Urothelium cell line (cell line): ENCODE measurements around the gene KIFC3.
"Not testable (repeated sequence)": the region's sequence is repeated elsewhere in the genome, so short reads cannot be mapped to it uniquely, and the experiment has no call there.

ENCODE experiments used
- DNase-seq: peaks from one replicate; pipeline ENCODE4 v3.0.0; 2011; ENCODE audit warnings: low spot score, mixed read lengths
- FAIRE-seq: peaks from 2 replicates; lab custom pipeline; 2011; peaks lifted over from hg19 to GRCh38; lab: Jason Lieb, UNC

Gene KIFC3

DNA sequence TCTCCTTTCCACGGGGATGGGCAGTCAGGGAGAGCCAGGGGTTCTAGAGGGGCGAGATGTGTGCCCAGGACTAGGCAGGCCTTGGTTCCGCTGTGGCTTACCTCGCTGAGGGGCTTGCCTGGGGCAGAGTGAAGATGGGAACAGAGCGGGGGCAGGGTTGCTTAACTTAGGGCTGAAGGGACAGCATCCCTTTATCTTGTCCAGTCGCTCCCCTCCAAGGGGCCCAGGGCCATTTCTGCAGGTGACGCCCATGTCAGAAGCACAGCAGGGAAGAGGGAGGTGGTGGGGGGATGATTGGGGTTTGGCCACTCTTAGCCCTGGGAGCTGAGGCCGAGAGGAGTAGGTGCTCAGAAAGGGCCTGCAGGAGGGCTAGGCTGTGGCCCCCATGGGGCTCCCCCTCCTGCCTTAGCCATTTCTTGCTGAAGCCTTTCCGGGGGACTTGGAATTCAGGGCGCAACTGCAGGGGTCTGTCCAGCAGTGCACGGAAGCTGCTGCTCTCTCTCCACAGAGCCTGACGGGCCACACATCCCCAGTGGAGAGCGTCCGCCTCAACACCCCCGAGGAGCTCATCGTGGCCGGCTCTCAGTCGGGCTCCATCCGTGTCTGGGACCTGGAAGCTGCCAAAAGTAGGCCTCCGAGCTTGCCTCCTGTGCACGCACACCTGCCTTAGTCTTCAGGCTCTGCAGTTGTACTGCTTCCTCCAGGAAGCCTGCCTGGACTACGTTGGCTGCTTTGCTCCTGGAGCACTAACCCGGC lies 58.2 kb downstream of the KIFC3 start:
- DNase-seq: no peak
- FAIRE-seq: no peak

DNA sequence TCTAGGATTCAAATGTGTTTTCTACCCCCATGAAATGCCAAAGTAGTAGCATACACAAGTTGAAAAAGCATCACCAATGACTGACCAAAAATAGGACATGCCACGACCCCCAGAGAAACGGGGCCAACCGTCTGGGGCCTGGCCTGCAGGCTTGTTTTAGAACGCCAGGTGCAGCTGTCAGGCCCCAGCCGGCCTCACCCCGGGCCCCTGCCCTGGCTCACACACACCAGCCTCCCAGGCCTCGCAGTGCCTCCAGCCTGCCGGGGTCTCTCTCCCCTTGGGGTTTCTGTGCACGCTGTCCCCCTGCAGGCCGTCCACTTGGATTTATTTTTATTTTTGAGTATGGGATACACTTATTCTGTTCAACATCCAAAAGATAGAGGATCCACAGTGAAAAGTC lies 58.8 kb downstream of the KIFC3 start:
- FAIRE-seq: no peak
- no peak for DNase-seq

DNA sequence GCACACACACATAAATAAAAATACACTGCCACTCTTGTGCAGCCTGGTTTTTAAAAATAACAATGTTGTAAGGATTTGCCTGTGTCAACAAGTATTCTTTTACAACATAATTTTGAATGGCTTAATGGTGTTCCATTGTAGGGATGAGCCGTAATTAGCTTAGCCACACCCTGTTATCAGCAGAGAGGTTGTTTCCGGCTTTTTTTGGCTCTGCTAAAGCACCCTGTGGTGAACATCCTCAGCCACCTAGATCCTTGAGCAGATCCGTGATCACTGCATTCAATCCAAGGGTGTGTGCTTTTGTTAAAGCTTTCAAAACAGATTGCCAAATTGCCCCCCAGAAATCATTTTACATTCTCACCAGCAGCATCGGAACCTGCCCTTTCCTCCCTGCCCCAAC lies 59.7 kb downstream of the KIFC3 start:
- DNase-seq: no peak
- peak; percentile 32 for FAIRE-seq

DNA sequence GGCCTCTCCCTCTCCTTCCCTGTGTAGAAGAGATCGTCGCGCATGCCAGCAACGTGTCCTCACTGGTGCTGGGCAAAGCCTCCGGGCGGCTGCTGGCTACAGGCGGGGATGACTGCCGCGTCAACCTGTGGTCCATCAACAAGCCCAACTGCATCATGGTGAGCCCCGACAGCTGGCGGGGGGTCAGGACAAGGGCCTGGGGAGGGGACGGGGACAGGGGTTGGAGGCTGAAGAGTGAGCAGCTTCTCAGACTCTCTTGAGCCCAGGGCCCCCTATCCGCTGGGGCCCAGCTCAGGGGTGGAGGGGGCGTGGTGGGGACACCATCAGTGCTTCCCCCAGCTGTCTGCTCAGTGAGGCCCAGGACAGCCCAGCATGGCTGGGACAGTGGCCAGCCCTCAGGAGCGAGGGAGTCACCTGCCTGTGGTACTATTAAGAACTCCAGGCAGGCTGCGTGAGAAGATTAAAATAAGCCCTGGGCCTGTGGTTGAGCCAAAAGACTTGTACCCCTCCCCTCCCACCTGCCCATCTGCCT lies 60.6 kb downstream of the KIFC3 start:
- no peak for FAIRE-seq

DNA sequence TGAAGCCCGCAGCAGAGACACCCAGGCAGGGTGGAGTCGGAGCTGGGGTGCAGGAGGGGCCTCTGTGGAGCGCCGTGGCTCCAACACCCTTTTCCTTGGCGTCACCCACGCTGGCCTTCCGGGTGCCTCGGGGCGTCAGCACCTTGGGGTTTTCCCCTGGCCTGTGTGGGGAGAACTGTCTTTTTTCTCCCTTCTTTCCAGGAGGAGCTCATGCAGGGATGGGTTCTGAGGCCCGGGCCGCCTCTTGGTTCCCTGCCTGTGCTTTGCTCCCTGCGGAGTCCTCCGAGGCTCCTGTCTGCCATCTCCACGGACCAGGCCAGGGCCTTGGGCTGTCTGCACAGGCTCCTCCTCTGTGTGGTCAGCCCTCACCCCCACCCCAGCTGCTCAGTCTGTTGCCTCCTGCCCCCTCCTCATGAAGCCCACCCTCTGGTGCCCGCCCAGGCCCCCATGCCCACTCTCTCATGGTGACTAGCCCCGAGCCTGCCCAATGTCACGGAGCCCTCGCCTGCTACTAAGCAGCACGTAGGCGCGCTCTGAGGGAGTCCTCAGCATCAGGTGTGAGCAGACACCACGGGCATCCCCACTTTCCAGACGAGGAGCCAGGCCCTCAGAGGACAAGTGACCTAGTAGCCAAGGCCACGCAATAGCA lies 61.7 kb downstream of the KIFC3 start:
- FAIRE-seq (no peak), DNase-seq (no peak)

More for the DNA sequence above, 60.6 kb downstream of the KIFC3 start:
- no peak for DNase-seq

DNA sequence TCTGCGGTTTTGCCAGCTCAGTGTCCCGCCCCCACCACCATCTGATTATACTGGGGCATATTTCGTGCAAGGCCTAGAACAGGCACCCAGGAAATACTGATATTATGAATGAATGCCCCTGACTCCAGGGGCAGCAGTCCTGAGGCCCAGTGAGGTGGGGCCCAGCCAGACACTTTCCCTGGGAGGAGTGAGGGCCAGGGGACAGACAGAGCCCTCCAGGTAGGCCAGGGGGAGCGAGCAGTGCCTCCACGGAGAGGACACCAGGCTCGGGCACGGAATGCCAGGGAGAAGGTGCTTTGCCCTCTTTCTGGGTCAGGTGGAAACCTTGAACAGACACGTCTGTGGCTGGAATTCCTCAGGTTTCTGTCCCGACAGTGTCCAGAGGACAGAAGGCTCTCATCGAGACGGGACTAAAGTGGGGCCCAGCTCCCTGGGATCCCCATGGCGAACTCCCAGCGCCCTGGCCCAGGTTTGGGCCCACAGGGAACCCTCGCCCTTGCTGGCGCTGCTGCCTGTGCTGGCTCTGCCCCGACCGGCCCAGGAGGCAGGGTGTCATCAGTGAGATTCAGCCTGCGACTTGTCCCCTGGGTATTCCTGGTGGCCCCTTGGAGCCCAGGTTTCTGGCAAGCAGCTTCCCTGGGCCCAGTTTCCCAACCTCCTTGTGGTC lies 62.4 kb downstream of the KIFC3 start:
- DNase-seq (no peak), FAIRE-seq (no peak)

DNA sequence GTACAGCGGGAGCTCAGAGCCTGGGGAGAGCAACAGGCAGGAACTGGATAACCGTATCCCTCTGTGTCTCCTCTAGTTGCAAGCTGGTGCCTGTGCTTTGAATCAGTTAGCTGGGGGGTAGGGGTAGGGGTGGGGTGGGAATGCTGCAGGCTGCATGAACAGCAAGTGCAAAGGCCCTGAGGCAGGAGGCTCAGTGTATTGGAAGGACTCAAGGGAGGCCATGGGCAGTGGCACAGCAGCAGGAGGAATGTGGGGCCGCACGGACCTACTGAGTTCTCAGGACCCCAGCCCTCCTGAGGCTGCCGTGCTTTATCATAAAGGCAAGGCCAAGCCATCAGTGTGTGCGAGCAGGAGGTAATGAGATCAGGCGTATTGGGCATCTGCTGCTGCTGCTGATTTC lies 63.4 kb downstream of the KIFC3 start:
- FAIRE-seq (no peak), DNase-seq (no peak)

DNA sequence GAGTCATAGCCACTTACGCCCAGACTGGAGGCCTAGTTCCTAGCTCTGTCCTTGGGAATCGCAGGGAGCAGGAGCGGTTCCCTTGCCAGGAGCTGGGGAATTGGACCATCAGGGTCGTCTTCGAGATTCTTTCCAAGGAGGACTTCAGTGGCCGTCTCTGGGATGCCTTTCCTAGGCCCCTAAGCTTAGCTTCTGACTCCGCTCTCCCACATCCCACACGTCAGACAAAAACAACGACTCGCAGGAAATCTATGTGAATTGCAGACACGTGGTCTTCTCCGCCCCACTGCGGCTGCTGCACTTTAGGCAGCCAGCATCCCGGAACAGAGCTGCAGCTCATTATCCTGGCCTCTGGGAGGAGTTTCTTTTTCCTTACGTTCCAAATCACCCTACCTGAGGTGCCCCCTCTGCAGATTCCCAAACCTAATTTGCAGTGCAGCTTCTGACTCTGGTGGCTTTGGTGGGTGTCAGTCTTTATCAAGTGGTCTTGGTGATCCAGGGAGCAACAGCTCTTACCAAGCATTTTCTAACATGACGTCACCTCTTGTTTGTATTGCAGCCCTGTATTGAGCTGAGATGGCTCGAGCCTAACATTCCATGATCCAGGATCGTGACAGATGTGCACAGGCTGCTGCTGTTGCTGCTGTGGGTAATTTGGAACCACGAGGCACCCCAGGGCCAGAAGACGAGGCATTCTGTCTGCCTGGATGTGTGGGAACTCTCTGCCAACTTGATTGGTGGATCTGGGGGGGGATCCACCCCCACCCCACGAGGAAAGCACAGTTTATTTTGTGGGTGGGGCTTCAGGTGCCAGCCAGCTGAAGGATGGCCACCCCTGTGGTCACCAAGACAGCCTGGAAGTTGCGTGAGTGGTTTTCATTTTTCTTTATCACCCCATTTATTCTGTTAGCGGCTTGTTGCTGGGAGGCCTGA lies 65.6 kb downstream of the KIFC3 start:
- FAIRE-seq: peak; percentile 35
- DNase-seq: peak; percentile 59

DNA sequence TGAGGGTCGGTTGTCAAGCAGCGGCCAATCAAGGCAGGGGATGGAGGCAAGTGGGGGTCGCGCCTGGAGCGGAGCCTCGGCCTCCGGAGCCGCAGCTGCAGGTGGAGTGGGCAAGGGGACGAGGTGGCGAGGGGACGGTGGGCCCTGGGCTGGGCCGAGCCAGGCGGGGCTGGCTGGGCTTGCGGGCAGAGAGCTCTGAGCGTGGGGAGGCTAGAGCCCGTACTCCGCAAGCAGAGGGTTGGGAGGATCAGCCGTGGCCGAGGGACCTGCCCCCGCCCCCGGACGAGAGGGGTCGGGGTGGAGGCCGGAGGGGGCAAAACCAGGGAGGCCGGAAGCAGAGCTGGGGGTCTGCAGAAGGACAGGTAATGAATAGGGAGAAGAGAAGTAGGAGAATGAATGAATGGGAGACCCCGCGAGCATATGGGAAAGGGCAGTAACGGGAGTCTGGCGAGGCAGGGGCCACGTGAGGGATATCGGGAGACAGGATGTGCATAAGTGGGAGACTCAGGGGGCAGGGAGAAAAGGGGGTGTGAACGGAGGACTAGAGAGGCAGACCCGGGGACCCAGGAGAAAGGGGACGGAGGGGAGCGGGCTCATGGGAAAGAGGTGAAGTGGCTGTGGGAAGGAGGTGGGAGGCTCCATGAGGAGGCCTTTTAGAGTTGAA lies 66.4 kb downstream of the KIFC3 start, which contains the start of gene KATNB1:
TSS of gene KATNB1 (plus strand) at position 16 of the 664 bp plus-strand sequence. CDS start 1,474 bp downstream, outside the sequence.
- DNase-seq: no peak
- FAIRE-seq: peak; percentile 13

DNA sequence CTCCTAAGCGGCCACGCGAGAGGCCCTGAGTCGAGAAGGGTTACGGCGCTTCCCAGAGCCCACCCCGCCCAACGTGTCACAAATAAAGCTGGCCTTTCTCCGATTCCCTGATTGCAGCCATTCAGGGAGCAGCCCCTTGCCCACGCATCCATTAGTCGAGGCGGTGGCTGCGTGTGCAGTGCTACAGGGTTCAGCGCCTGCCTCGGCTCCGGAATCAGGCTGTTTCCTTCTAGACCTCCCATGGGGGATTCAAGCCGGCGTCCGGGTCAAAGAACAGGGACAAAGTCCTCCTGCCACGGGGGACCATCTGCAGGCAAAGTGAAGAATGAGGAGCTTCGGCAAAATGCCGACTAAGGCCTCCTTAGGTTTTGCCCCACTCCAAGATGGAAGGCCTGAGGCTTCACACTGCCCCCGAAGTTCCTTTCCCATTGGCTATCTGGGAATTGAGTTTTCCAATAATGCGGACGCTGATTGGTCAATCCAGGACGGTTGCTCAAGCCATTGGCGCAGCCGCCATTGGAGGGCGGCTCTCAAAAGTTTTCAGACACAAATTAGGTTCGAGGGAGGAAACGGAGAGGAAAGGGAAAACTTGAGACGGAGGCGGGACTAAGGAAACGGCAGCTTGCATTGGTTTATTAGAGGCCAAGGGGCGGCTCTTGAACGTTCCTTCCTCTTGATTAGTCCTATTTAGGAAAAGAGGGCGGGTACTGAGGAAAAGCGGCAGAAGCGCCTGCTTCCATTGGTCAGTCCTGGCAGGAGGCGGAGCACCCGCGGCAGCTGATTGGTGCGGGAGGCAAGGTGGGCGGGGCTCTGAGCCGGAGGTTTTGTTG lies 67.2 kb downstream of the KIFC3 start:
- DNase-seq (peak; percentile 99), FAIRE-seq (no peak)

DNA sequence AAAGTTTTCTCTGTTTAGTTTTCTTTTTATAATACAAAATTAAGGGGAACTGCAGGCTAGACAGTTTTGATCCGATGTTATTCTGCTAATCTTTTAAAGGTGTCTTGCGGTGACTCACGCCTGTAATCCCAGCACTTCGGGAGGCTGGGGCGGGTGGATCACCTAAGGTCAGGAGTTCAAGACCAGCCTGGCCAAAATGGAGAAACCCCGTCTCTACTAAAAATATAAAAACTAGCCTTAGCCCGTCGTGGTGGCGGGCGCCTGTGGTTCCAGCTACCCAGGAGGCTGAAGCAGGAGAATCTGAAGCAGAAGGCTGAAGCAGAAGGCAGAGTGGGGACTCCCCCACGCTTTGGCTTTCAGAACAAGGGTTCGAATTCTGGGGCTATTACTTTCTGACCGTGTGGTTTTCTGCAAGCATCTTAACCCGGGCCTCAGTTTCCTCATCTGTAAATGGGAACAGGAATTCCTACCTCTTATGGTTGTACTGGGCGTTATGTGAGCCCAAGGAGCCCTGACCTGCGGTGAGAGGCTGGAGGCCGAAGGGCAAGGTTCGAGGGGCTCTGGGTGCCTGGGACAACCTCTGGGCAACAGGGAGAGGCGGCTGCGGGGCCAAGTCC lies 67.9 kb downstream of the KIFC3 start:
- FAIRE-seq (no peak), DNase-seq (no peak)

DNA sequence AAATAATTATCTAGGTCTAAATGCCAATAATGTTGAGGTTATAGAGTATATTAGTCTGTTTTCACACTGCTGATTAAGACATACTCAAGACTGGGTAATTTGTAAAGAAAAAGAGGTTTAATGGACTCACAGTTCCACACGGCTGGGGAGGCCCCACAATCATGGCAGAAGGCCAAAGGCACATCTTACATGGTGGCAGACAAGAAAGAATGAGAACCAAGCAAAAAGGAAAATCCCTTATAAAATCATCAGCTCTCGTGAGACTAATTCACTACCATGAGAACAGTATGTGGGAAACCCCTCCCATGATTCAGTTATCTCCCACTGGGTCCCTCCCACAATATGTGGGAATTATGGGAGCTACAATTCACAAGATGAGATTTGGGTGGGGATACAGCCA lies 69.6 kb downstream of the KIFC3 start:
- DNase-seq: no peak
- no peak for FAIRE-seq

DNA sequence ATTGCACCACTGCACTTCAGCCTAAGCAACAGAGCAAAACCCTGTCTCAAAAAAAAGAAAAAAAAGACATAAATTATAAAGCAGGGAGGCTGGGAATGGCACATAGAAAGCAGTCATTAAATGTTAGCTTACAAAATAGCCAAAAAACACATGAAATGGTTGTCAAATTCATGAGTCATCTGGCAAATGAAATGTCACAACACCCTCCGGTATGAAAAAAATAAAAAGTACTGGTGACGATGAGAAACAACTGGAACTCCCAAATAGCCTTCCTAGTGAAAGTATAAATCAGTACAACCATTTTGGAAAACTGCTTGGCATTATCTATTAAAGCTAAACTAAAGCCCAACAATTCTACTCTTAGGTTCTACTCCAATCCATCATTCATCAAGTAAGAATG lies 70.3 kb downstream of the KIFC3 start:
- DNase-seq (no peak), FAIRE-seq (no peak)

DNA sequence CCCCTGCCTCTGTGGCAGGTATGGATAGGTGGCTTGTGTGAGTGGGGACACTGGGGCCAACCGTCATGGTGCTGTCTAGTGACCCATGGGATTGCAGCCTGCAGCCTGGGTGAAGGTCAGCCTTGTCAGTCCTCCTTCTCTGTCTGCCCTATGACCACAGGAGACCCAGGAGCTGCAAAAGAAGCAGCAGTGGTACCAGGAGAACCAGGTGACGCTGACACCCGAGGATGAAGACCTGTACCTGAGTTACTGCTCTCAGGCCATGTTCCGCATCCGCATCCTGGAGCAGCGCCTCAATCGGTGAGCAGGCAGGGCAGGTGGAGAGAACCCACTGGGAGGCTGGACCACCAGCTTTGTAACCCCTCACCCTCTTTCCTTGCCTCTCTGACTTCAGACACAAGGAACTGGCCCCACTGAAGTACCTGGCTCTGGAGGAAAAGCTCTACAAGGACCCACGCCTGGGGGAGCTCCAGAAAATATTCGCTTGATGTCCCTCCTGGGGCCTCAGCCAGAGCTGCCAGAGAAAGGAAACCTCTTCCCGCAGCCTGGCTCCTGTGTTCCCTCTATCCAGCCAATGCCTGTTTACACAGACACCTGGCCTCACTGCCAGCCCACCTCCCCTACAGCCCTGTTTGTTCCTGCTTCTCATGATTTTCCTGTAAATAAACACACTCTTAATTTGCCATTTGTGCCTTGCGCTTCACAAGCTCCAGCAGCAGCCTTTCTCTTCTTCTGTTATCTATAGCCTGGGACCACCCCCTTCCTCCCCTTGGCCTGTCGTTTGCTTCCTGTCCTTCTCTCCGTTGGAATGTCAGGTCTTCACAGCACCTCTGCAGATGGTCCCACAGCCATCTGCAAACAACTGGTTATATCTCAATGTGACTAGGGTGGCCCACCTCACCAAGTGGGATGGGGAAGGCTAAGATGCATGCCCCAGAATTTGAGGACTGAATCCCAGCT lies 71.2 kb downstream of the KIFC3 start:
- FAIRE-seq (no peak), DNase-seq (no peak)

DNA sequence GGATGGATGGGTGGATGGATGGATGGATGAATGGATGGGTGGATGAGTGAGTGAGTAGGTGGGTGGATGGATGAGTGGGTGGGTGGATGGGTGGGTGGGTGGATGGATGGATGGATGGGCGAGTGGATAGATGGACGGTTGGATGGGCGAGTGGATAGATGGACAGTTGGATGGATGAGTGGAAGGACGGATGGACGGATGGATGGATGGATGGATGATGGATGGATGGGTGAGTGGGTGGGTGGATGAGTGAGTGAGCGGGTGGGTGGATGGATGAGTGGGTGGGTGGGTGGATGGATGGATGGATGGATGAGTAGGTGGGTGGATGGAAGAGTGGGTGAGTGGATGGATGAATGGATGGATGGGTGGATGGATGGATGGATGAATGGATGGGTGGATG lies 72.4 kb downstream of the KIFC3 start:
- DNase-seq: not testable (repeated sequence)
- peak; percentile 96 for FAIRE-seq

DNA sequence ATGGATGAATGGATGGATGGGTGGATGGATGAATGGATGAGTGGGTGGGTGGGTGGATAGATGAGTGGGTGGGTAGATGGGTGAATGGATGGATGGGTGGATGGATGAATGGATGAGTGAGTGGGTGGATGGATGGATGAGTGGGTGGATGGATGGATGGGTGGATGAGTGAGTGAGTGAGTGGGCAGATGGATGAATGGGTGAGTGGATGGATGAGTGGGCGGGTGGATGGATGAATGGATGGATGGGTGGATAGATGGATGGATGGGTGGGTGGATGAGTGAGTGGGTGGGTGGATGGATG lies 73.2 kb downstream of the KIFC3 start:
- no peak for FAIRE-seq

DNA sequence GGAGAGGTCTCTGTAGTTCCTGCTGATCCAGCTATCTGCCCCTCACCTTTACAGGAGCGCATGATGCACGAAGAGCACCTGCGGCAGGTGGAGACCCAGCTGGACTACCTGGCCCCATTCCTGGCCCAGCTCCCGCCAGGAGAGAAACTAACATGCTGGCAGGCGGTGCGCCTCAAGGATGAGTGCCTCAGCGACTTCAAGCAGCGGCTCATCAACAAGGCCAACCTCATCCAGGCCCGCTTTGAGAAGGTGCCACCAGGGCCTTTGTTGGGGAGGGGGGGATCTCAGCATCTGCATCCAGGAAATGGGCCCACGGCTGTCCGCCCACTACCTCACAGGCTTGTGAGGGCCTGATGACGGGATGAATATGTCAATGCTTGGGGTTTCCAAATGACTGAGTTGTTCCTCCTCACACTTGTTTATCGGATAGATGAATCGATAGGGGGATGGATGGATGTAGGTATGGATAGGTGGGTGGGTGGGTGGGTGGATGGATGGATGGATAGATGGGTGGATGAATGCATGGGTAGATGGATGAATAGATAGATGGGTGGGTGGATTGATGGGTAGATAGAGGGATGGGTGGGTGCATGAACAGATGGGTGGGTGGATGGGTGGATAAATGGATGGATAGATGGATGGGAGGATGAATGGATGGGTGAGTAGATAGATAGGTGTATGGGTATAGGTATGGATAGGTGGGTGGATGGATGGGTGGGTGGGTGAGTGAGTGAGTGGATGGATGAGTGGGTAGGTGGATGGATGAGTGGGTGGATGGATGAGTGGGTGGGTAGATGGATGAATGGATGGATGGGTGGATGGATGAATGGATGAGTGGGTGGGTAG lies 73.7 kb downstream of the KIFC3 start:
- FAIRE-seq (no peak), DNase-seq (no peak)

More for the DNA sequence above, 73.2 kb downstream of the KIFC3 start:
- no peak for DNase-seq
